ENCODE measurements around the gene ITIH5.

The ITIH5 gene

GRCh38 chr10:7551950-7552716 is 114.6 kb downstream of the ITIH5 start:
- TF ChIP-seq, protein P1, sequence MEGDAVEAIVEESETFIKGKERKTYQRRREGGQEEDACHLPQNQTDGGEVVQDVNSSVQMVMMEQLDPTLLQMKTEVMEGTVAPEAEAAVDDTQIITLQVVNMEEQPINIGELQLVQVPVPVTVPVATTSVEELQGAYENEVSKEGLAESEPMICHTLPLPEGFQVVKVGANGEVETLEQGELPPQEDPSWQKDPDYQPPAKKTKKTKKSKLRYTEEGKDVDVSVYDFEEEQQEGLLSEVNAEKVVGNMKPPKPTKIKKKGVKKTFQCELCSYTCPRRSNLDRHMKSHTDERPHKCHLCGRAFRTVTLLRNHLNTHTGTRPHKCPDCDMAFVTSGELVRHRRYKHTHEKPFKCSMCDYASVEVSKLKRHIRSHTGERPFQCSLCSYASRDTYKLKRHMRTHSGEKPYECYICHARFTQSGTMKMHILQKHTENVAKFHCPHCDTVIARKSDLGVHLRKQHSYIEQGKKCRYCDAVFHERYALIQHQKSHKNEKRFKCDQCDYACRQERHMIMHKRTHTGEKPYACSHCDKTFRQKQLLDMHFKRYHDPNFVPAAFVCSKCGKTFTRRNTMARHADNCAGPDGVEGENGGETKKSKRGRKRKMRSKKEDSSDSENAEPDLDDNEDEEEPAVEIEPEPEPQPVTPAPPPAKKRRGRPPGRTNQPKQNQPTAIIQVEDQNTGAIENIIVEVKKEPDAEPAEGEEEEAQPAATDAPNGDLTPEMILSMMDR (IDR thresholded peaks at IDR 0.05; ENCODE audit: insufficient read depth, low read depth, low read length, missing control alignments), result no peak
- DNase-seq (ENCODE audit: low read depth), result no peak
- no peak overlapping the region for H3K4me3 ChIP-seq (ENCODE audit: low read length)

DNA sequence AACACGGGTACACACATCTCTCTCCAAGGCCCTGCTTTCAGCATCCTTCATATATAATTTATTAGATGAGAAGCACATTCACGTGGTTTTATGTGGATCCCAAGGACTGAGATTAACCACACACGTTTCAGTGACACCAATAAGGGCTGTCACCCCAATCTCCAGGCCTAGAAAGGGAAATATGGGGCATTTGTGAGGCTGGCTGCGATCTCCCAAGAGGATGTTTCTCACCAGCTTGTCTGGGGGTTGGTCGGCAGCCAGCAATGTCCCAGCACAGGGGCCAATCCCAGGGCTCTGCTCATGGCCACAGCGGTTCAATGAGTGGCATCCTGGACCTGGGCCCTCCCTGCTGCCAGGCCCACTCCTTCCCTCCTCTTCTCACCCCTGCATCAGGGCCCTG is 115.5 kb downstream of the ITIH5 start:
- DNase-seq (ENCODE audit: low read depth), result no peak
- TF ChIP-seq, protein P1 (IDR thresholded peaks at IDR 0.05; ENCODE audit: insufficient read depth, low read depth, low read length, missing control alignments), result no peak
- no peak overlapping the region for H3K4me3 ChIP-seq (ENCODE audit: low read length)

DNA sequence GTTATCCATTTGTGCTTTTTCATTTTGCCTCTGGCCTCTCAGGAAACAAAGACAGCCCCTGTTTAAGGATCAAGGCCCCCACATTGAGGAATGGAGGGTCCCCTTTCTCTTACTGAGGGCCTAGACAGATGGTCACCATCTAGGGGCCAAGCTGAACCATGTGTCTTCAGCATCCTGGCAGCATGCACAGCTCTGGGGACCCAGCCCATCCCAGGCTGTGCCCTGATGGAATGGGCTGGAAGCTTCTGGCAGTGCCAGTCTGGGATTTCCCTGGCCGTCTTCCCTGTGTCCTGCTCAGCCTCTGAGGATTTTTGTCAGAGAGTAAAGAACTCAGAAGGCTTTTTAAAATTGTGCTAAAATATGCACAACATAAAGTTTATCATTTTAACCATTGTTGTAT is 116.8 kb downstream of the ITIH5 start:
- H3K4me3 ChIP-seq (ENCODE audit: low read length), result no peak overlapping the region
- DNase-seq (ENCODE audit: low read depth), result no peak
- TF ChIP-seq, protein P1 (IDR thresholded peaks at IDR 0.05; ENCODE audit: insufficient read depth, low read depth, low read length, missing control alignments), result no peak

- no peak for DNase-seq (ENCODE audit: low read depth)
- TF ChIP-seq, protein P1 (IDR thresholded peaks at IDR 0.05; ENCODE audit: insufficient read depth, low read depth, low read length, missing control alignments), result no peak
- H3K4me3 ChIP-seq (ENCODE audit: low read length), result no peak overlapping the region
Measured at GRCh38 chr10:7547829-7548228, 118.9 kb downstream of the ITIH5 start.

- TF ChIP-seq, protein P1 (IDR thresholded peaks at IDR 0.05; ENCODE audit: insufficient read depth, low read depth, low read length, missing control alignments), result no peak
- no peak overlapping the region for H3K4me3 ChIP-seq (ENCODE audit: low read length)
- no peak for DNase-seq (ENCODE audit: low read depth)
Measured at GRCh38 chr10:7547206-7547605, 119.6 kb downstream of the ITIH5 start.

GRCh38 chr10:7546385-7546967 is 120.3 kb downstream of the ITIH5 start:
- no peak overlapping the region for H3K4me3 ChIP-seq (ENCODE audit: low read length)
- no peak for DNase-seq (ENCODE audit: low read depth)
- TF ChIP-seq, protein P1 (IDR thresholded peaks at IDR 0.05; ENCODE audit: insufficient read depth, low read depth, low read length, missing control alignments), result no peak

Measured in epithelial cell of esophagus (primary cell).